ENCODE data around the gene C19orf81. TPM values are rescaled to one million over a fixed set of nuclear protein-coding genes. Genes with fewer than 3 reads are reported as not detected.

The C19orf81 gene
- total RNA-seq, 1 donor from 2014 or later, result not detected

DNA sequence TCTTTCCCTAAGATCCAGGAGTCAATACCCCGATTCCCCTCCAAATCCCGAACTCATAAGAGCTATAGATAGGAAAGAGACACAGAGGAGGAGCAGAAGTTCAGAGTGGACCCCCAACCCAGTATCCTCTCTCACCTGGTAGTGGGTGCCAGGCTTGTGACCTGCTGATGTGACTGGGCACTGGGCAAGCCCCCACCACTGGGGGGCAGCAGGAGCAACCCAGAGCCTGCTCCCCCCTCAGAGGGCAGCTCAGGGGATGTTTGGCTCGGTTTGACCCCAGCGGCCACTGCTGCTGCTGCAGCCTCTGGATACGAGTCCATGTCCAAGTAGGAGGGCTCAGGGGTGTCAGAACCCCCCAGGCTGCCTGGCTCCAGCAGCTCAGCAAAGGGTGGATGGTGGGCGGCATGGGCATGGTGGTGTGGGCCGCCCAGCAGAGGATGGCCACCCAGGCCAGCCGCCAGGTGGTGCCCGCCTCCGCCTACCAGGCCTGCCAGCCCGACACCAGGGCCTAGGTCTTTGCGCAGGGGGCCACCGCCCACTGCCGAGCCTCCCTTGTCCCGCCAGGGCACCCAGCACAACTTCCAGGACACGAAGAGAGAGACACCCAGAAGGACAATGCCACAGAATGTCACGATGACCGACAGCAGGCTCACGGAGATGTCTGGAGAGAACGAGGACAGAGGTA, 17.0 kb upstream of the C19orf81 start:
- Histone ChIP-seq H3K9ac (ENCODE audit: low read length) (no peak overlapping the region), H4K20me1 (ENCODE audit: insufficient read depth, low read length) (no peaks in the 10 kb centered on the region), H3K27me3 (ENCODE audit: insufficient read depth, low read length) (no peaks in the 10 kb centered on the region), H3K27ac (ENCODE audit: low read depth, low read length) (no peak overlapping the region), H3K4me1 (ENCODE audit: insufficient read depth, low read length) (no peaks in the 10 kb centered on the region), H3K4me2 (ENCODE audit: low read length) (no peak overlapping the region), H3K36me3 (ENCODE audit: insufficient read depth, low read length) (no peaks in the 10 kb centered on the region), H3K4me3 (ENCODE audit: insufficient read depth, low read depth, low read length) (no peak overlapping the region), H2AFZ (ENCODE audit: low read depth, low read length) (no peak overlapping the region), H3K79me2 (ENCODE audit: insufficient read depth, low read length) (no peaks in the 10 kb centered on the region), H3K9me3 (ENCODE audit: insufficient read depth, low read depth, low read length) (peaks cover 4% of the 10 kb centered on the region)
- no peak overlapping the region for H3K4me3 Mint-ChIP-seq (ENCODE audit: unreplicated experiment)
- H3K27ac Mint-ChIP-seq (ENCODE audit: unreplicated experiment), result no peak overlapping the region
- H3K9me3 Mint-ChIP-seq (ENCODE audit: unreplicated experiment), result peaks cover 30% of the 10 kb centered on the region
- H3K36me3 Mint-ChIP-seq (ENCODE audit: low read depth, unreplicated experiment), result no peaks in the 10 kb centered on the region
- TF ChIP-seq, protein P1, sequence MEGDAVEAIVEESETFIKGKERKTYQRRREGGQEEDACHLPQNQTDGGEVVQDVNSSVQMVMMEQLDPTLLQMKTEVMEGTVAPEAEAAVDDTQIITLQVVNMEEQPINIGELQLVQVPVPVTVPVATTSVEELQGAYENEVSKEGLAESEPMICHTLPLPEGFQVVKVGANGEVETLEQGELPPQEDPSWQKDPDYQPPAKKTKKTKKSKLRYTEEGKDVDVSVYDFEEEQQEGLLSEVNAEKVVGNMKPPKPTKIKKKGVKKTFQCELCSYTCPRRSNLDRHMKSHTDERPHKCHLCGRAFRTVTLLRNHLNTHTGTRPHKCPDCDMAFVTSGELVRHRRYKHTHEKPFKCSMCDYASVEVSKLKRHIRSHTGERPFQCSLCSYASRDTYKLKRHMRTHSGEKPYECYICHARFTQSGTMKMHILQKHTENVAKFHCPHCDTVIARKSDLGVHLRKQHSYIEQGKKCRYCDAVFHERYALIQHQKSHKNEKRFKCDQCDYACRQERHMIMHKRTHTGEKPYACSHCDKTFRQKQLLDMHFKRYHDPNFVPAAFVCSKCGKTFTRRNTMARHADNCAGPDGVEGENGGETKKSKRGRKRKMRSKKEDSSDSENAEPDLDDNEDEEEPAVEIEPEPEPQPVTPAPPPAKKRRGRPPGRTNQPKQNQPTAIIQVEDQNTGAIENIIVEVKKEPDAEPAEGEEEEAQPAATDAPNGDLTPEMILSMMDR (IDR thresholded peaks at IDR 0.05; ENCODE audit: insufficient read depth, low read depth, low read length), result no peak
- FAIRE-seq, result no peak
- H3K4me1 Mint-ChIP-seq (ENCODE audit: low read depth, unreplicated experiment), result no peaks in the 10 kb centered on the region
- no peak for DNase-seq (ENCODE audit: low read depth)
- no peaks in the 10 kb centered on the region for H3K27me3 Mint-ChIP-seq (ENCODE audit: low read depth, unreplicated experiment)

- no peaks in the 10 kb centered on the region for H3K27me3 Mint-ChIP-seq (ENCODE audit: low read depth, unreplicated experiment)
- FAIRE-seq (no peak), DNase-seq (ENCODE audit: low read depth) (no peak)
- Histone ChIP-seq H4K20me1 (ENCODE audit: insufficient read depth, low read length) (no peaks in the 10 kb centered on the region), H3K27me3 (ENCODE audit: insufficient read depth, low read length) (peaks cover 1% of the 10 kb centered on the region), H3K9me3 (ENCODE audit: insufficient read depth, low read depth, low read length) (peaks cover 4% of the 10 kb centered on the region), H3K4me2 (ENCODE audit: low read length) (no peak overlapping the region), H3K4me1 (ENCODE audit: insufficient read depth, low read length) (no peaks in the 10 kb centered on the region), H3K9ac (ENCODE audit: low read length) (no peak overlapping the region), H3K79me2 (ENCODE audit: insufficient read depth, low read length) (no peaks in the 10 kb centered on the region), H3K4me3 (ENCODE audit: insufficient read depth, low read depth, low read length) (no peak overlapping the region), H2AFZ (ENCODE audit: low read depth, low read length) (no peak overlapping the region), H3K27ac (ENCODE audit: low read depth, low read length) (no peak overlapping the region), H3K36me3 (ENCODE audit: insufficient read depth, low read length) (no peaks in the 10 kb centered on the region)
- H3K27ac Mint-ChIP-seq (ENCODE audit: unreplicated experiment), result no peak overlapping the region
- TF ChIP-seq, protein P1 (IDR thresholded peaks at IDR 0.05; ENCODE audit: insufficient read depth, low read depth, low read length), result no peak
- TF ChIP-seq EZH2 (IDR thresholded peaks at IDR 0.05; ENCODE audit: insufficient read depth, low read length), result no peak
- no peak overlapping the region for H3K4me3 Mint-ChIP-seq (ENCODE audit: unreplicated experiment)
- H3K9me3 Mint-ChIP-seq (ENCODE audit: unreplicated experiment), result peaks cover 32% of the 10 kb centered on the region
- no peaks in the 10 kb centered on the region for H3K36me3 Mint-ChIP-seq (ENCODE audit: low read depth, unreplicated experiment)
- no peaks in the 10 kb centered on the region for H3K4me1 Mint-ChIP-seq (ENCODE audit: low read depth, unreplicated experiment)
These were observed 15.9 kb upstream of the C19orf81 start for GRCh38 chr19:50633359-50633758.

DNA sequence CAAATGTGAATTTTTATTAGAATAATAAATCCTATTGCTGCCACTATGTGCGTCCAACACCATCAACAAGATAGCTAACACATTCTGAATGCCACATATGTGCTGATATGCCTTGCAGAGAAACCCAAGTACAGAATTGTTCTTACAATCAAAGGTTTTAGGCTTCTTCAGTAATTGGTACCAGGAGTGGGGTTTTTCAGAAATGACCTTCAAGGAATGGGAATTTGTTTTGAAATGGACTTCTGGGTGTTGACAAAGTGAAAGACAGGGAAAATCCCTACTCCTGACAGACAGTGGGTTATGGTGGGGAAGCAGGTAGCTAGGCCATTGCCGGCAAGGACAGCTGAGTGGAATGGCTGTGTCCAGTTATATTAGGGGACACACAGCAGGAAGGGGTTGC, 15.3 kb upstream of the C19orf81 start:
- Mint-ChIP-seq H3K4me3 (ENCODE audit: unreplicated experiment) (no peak overlapping the region), H3K9me3 (ENCODE audit: unreplicated experiment) (peaks cover 33% of the 10 kb centered on the region), H3K27ac (ENCODE audit: unreplicated experiment) (no peak overlapping the region), H3K4me1 (ENCODE audit: low read depth, unreplicated experiment) (no peaks in the 10 kb centered on the region), H3K36me3 (ENCODE audit: low read depth, unreplicated experiment) (no peaks in the 10 kb centered on the region), H3K27me3 (ENCODE audit: low read depth, unreplicated experiment) (no peaks in the 10 kb centered on the region)
- Histone ChIP-seq H3K79me2 (ENCODE audit: insufficient read depth, low read length) (no peaks in the 10 kb centered on the region), H2AFZ (ENCODE audit: low read depth, low read length) (no peak overlapping the region), H3K27me3 (ENCODE audit: insufficient read depth, low read length) (peaks cover 7% of the 10 kb centered on the region), H3K9ac (ENCODE audit: low read length) (no peak overlapping the region), H4K20me1 (ENCODE audit: insufficient read depth, low read length) (no peaks in the 10 kb centered on the region), H3K27ac (ENCODE audit: low read depth, low read length) (no peak overlapping the region), H3K9me3 (ENCODE audit: insufficient read depth, low read depth, low read length) (peaks cover 4% of the 10 kb centered on the region), H3K4me2 (ENCODE audit: low read length) (no peak overlapping the region), H3K4me3 (ENCODE audit: insufficient read depth, low read depth, low read length) (no peak overlapping the region), H3K4me1 (ENCODE audit: insufficient read depth, low read length) (no peaks in the 10 kb centered on the region), H3K36me3 (ENCODE audit: insufficient read depth, low read length) (no peaks in the 10 kb centered on the region)
- no peak for FAIRE-seq
- no peak for DNase-seq (ENCODE audit: low read depth)
- TF ChIP-seq, protein P1 (IDR thresholded peaks at IDR 0.05; ENCODE audit: insufficient read depth, low read depth, low read length), result no peak
- TF ChIP-seq EZH2 (IDR thresholded peaks at IDR 0.05; ENCODE audit: insufficient read depth, low read length), result no peak
